GM18951 (cell line): Measurements from ENCODE around the gene PRICKLE2.

ENCODE experiments used
- POLR2A ChIP-seq: IDR thresholded peaks from 4 replicates; pipeline ENCODE4 v1.6.1; 2011; ENCODE audit warnings: mild to moderate bottlenecking; ENCODE audit not compliant: insufficient read length, insufficient read depth; ENCODE audit errors: extremely low read depth
- in situ Hi-C: fragments of 300-500 bp; cut with MboI; formaldehyde crosslinking; loops from one replicate; pipeline ENCODE4 v1.12.0; 2022; ENCODE audit warnings: low sequenced_read_pairs, mixed read lengths, inconsistent platforms; ENCODE audit not compliant: unreplicated experiment

Gene PRICKLE2

GRCh38 chr3:64053581-64053980, 171.7 kb downstream of the PRICKLE2 start:
- in situ Hi-C loops, result no loop called here

DNA sequence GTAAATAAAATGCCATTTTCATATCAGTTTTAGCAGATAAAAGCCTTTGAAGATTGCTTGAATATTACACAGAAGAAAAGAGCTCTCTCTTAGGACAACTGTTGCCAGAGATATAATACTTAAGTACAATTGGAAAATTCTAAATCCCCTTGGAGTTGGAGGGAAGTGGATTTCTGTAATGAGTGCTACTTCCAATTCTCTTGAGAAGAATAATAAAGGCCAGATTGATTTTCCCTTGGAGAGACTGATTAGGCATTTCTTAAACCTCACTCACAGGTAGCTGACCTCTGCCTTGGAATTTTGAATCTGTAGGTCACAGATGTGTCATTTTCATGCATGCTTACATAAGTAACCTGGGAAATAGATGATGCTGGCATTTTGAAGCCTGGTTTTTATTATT, 172.1 kb downstream of the PRICKLE2 start:
- no peak for TF ChIP-seq POLR2A
- in situ Hi-C loops, result no loop called here

More at GRCh38 chr3:64053581-64053980, 171.7 kb downstream of the PRICKLE2 start:
- TF ChIP-seq POLR2A, result no peak

DNA sequence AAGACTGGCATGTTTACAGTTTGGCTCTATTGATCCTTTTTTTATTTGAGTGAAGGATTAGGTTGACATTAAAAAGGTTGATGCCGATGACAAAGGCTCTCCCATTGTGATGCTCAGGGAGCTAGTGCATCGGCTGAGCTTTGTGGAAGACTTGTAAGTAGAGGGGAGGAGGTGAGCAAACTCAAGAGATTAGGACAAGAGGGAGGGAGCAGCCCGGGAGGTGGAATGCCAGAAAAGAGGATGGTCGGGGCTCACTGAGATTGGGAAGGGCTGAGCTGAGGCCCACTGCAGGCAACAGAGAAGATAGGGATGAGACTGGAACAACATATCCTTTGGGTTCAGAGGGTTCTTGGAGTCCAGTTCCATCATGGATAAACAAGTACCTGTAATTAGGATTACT, 175.4 kb downstream of the PRICKLE2 start:
- TF ChIP-seq POLR2A, result no peak
- in situ Hi-C loops, result loop anchor here (25.0 kb wide), 1 partner anchor 337 kb away; no protein-coding TSS in a partner anchor

GRCh38 chr3:64049136-64049535, 176.1 kb downstream of the PRICKLE2 start:
- no peak for TF ChIP-seq POLR2A
- in situ Hi-C loops, result loop anchor here (25.0 kb wide), 1 partner anchor 338 kb away; no protein-coding TSS in a partner anchor

DNA sequence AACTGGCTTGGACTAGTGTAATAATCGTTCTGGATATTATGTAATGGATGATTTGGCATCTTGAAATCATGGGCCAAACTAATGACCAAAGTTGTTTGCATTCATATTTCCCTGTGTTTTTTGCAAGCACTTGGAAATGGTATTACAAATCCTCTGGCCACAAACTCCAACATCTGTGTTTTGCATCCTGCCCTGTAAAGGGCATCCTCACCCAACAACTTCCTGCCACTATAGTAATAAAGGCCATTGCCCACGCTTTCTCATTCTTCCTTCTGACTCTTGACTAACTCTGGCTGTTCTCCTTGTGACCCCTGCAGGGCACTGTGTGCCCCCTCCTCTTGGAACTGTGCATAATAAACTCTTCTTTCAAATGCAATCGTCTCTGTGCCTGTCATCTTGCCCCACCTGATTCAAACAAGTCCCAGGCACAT, 176.6 kb downstream of the PRICKLE2 start:
- in situ Hi-C loops, result loop anchor here (25.0 kb wide), 1 partner anchor 339 kb away; no protein-coding TSS in a partner anchor
- TF ChIP-seq POLR2A, result no peak

DNA sequence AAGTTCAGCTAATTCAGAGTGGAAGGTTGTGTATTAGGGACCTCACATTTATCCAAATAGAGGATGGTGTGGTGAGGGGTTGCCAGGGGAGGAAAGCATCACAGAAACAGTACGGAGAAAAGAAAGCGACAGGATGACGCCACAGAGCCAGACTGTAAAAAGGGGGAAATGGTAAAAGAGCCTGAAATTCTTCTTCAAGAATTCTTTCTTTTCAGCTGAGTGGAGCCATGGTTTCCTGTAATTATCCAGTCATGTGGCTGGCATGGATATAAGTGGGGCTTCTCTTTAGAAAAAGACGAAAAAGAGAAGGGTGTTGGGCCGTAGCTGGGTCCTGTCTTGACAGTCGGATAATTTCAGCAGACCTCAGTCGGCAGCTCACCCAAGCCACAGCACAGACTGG, 177.5 kb downstream of the PRICKLE2 start:
- no peak for TF ChIP-seq POLR2A
- in situ Hi-C loops, result loop anchor here (25.0 kb wide), 1 partner anchor 340 kb away; no protein-coding TSS in a partner anchor

- in situ Hi-C loops, result loop anchor here (25.0 kb wide), 1 partner anchor 340 kb away; no protein-coding TSS in a partner anchor
- no peak for TF ChIP-seq POLR2A
These were observed 178.2 kb downstream of the PRICKLE2 start for GRCh38 chr3:64046996-64047594.

GRCh38 chr3:64046592-64046991, 178.7 kb downstream of the PRICKLE2 start:
- no peak for TF ChIP-seq POLR2A
- in situ Hi-C loops, result loop anchor here (25.0 kb wide), 1 partner anchor 341 kb away; no protein-coding TSS in a partner anchor

DNA sequence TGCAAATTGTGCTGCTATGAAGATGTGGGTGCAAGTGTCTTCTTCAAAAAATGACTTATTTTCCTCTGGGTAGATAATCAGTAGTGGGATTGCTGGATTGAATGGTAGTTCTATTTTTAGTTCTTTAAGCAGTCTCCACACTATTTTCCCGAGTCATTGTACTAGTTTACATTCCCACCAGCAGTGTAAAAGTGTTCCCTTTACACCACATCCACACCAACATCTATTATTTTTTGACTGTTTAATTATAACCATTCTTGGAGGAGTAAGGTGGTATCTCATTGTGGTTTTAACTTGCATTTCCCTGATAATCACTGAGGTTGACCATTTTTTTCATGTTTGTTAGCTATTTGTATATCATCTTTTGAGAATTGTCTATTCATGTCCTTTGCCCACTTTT, 182.3 kb downstream of the PRICKLE2 start:
- in situ Hi-C loops, result loop anchor here (25.0 kb wide), 1 partner anchor 344 kb away; no protein-coding TSS in a partner anchor
- TF ChIP-seq POLR2A, result no peak
